BLaER1 (cell line): Measurements from ENCODE around the gene GNAQ.
A peak's percentile ranks its signal among the peaks of the same experiment; 100 is the strongest.

Experiments
- H3K27ac ChIP-seq: shearing (Covaris generic); formaldehyde crosslinking; 2 replicates; pipeline ENCODE4 v1.8.1; 2022
- H3K27me3 ChIP-seq: shearing (Covaris generic); formaldehyde crosslinking; 2 replicates; pipeline ENCODE4 v1.8.1; 2022
- H3K36me3 ChIP-seq: shearing (Covaris generic); formaldehyde crosslinking; 2 replicates; pipeline ENCODE4 v1.8.1; 2022
- H3K4me1 ChIP-seq: shearing (Covaris generic); formaldehyde crosslinking; 2 replicates; pipeline ENCODE4 v1.8.1; 2022
- H3K4me2 ChIP-seq: shearing (Covaris generic); formaldehyde crosslinking; 2 replicates; pipeline ENCODE4 v1.8.1; 2022
- H3K4me3 ChIP-seq: shearing (Covaris generic); formaldehyde crosslinking; 2 replicates; pipeline ENCODE4 v1.8.1; 2022
- H3K9ac ChIP-seq: shearing (Covaris generic); formaldehyde crosslinking; 2 replicates; pipeline ENCODE4 v1.8.1; 2022
- H3K9me3 ChIP-seq: shearing (Covaris generic); formaldehyde crosslinking; 2 replicates; pipeline ENCODE4 v1.8.1; 2022
- H4K20me1 ChIP-seq: shearing (Covaris generic); formaldehyde crosslinking; 2 replicates; pipeline ENCODE4 v1.8.1; 2022
- Cebpa-rat ChIP-seq: shearing (Covaris generic); IDR thresholded peaks from 2 replicates; pipeline ENCODE4 v1.8.1; 2022

GNAQ gene

GRCh38 chr9:78005231-78006002 lies 26.2 kb downstream of the GNAQ start:
- peaks cover 15% of the 10 kb centered on the region for H3K4me1 ChIP-seq
- H3K4me2 ChIP-seq: no peak overlapping the region
- H3K9me3 ChIP-seq: no peaks in the 10 kb centered on the region
- H3K9ac ChIP-seq: no peak overlapping the region
- H3K27ac ChIP-seq: no peak overlapping the region
- no peaks in the 10 kb centered on the region for H3K27me3 ChIP-seq
- no peak overlapping the region for H3K4me3 ChIP-seq
- peaks cover 5% of the 10 kb centered on the region; the same call in 1 of the 2 replicates for H4K20me1 ChIP-seq
- no peaks in the 10 kb centered on the region for H3K36me3 ChIP-seq
- TF ChIP-seq Cebpa-rat: no peak

- no peaks in the 10 kb centered on the region for H3K27me3 ChIP-seq
- no peak overlapping the region for H3K27ac ChIP-seq
- H3K4me1 ChIP-seq: peaks cover 7% of the 10 kb centered on the region; the same call in 1 of the 2 replicates
- no peaks in the 10 kb centered on the region for H3K36me3 ChIP-seq
- no peak overlapping the region for H3K9ac ChIP-seq
- H3K4me3 ChIP-seq: no peak overlapping the region
- no peak overlapping the region for H3K4me2 ChIP-seq
- H3K9me3 ChIP-seq: no peaks in the 10 kb centered on the region
- no peak for TF ChIP-seq Cebpa-rat
- peaks cover 5% of the 10 kb centered on the region; the same call in 1 of the 2 replicates for H4K20me1 ChIP-seq
Measured at GRCh38 chr9:78004478-78005229, 27.0 kb downstream of the GNAQ start.

GRCh38 chr9:78003730-78004129 lies 27.9 kb downstream of the GNAQ start:
- no peak overlapping the region for H3K27ac ChIP-seq
- peaks cover 5% of the 10 kb centered on the region; the same call in 1 of the 2 replicates for H4K20me1 ChIP-seq
- no peak overlapping the region for H3K4me3 ChIP-seq

GRCh38 chr9:78001946-78002731 lies 29.5 kb downstream of the GNAQ start:
- peaks cover 21% of the 10 kb centered on the region for H3K4me1 ChIP-seq

More at GRCh38 chr9:78003730-78004129, 27.9 kb downstream of the GNAQ start:
- no peak overlapping the region for H3K9ac ChIP-seq
- TF ChIP-seq Cebpa-rat: no peak
- peaks cover 5% of the 10 kb centered on the region; the same call in 1 of the 2 replicates for H3K4me1 ChIP-seq
- H3K36me3 ChIP-seq: no peaks in the 10 kb centered on the region
- no peaks in the 10 kb centered on the region for H3K27me3 ChIP-seq
- no peaks in the 10 kb centered on the region for H3K9me3 ChIP-seq
- H3K4me2 ChIP-seq: no peak overlapping the region

GRCh38 chr9:78000221-78000620 lies 31.4 kb downstream of the GNAQ start:
- no peaks in the 10 kb centered on the region for H3K36me3 ChIP-seq
- no peak overlapping the region for H3K9ac ChIP-seq
- no peak for TF ChIP-seq Cebpa-rat
- H3K4me1 ChIP-seq: peaks cover 23% of the 10 kb centered on the region
- H3K27me3 ChIP-seq: no peaks in the 10 kb centered on the region
- H4K20me1 ChIP-seq: peaks cover 32% of the 10 kb centered on the region
- no peak overlapping the region for H3K4me2 ChIP-seq
- H3K27ac ChIP-seq: no peak overlapping the region
- H3K4me3 ChIP-seq: no peak overlapping the region
- H3K9me3 ChIP-seq: no peaks in the 10 kb centered on the region

More at GRCh38 chr9:78001946-78002731, 29.5 kb downstream of the GNAQ start:
- Histone ChIP-seq H3K4me2 (no peak overlapping the region), H3K27me3 (no peaks in the 10 kb centered on the region), H3K27ac (no peak overlapping the region), H4K20me1 (peaks cover 19% of the 10 kb centered on the region), H3K36me3 (no peaks in the 10 kb centered on the region), H3K4me3 (no peak overlapping the region), H3K9me3 (no peaks in the 10 kb centered on the region), H3K9ac (no peak overlapping the region)
- no peak for TF ChIP-seq Cebpa-rat

- Histone ChIP-seq H3K9me3 (no peaks in the 10 kb centered on the region), H3K4me2 (no peak overlapping the region), H3K36me3 (no peaks in the 10 kb centered on the region), H4K20me1 (peaks cover 32% of the 10 kb centered on the region), H3K4me1 (peaks cover 23% of the 10 kb centered on the region), H3K27me3 (no peaks in the 10 kb centered on the region), H3K27ac (no peak overlapping the region), H3K4me3 (no peak overlapping the region), H3K9ac (no peak overlapping the region)
- TF ChIP-seq Cebpa-rat: no peak
Measured at GRCh38 chr9:77999231-77999631, 32.4 kb downstream of the GNAQ start.

- no peak for TF ChIP-seq Cebpa-rat
- peaks cover 32% of the 10 kb centered on the region for H4K20me1 ChIP-seq
- 0 out of 2 replicates have a peak overlapping the region, but pooled peaks have one; percentile 4 for H3K4me3 ChIP-seq
Measured at GRCh38 chr9:77997611-77998284, 33.9 kb downstream of the GNAQ start.

GRCh38 chr9:77996696-77997095 lies 34.9 kb downstream of the GNAQ start:
- H4K20me1 ChIP-seq: peaks cover 26% of the 10 kb centered on the region
- no peak overlapping the region for H3K4me3 ChIP-seq

More at GRCh38 chr9:77997611-77998284, 33.9 kb downstream of the GNAQ start:
- Histone ChIP-seq H3K27ac (no peak overlapping the region), H3K9me3 (0 out of 2 replicates have a peak, but pooled peaks cover under 1% of the 10 kb centered on the region), H3K4me2 (peak overlapping the region; percentile 77), H3K4me1 (peaks cover 23% of the 10 kb centered on the region), H3K27me3 (no peaks in the 10 kb centered on the region), H3K9ac (no peak overlapping the region), H3K36me3 (no peaks in the 10 kb centered on the region)

GRCh38 chr9:77991191-77991590 lies 40.4 kb downstream of the GNAQ start:
- Histone ChIP-seq H3K9me3 (0 out of 2 replicates have a peak, but pooled peaks cover 4% of the 10 kb centered on the region), H3K27ac (no peak overlapping the region), H4K20me1 (peaks cover 5% of the 10 kb centered on the region; the same call in 1 of the 2 replicates), H3K4me3 (no peak overlapping the region), H3K27me3 (no peaks in the 10 kb centered on the region), H3K4me1 (peaks cover 10% of the 10 kb centered on the region), H3K9ac (no peak overlapping the region), H3K36me3 (peaks cover 16% of the 10 kb centered on the region; the same call in 1 of the 2 replicates), H3K4me2 (peak overlapping the region; percentile 33)
- TF ChIP-seq Cebpa-rat: no peak

More at GRCh38 chr9:77996696-77997095, 34.9 kb downstream of the GNAQ start:
- H3K9ac ChIP-seq: no peak overlapping the region
- H3K9me3 ChIP-seq: 0 out of 2 replicates have a peak, but pooled peaks cover 4% of the 10 kb centered on the region
- H3K27ac ChIP-seq: no peak overlapping the region
- no peak for TF ChIP-seq Cebpa-rat
- H3K36me3 ChIP-seq: peaks cover 10% of the 10 kb centered on the region; the same call in 1 of the 2 replicates
- H3K27me3 ChIP-seq: no peaks in the 10 kb centered on the region
- H3K4me1 ChIP-seq: peaks cover 25% of the 10 kb centered on the region
- no peak overlapping the region for H3K4me2 ChIP-seq
